HTR-8/SVneo (cell line): ENCODE results near the gene ZNF213.

Source experiments
- DNase-seq: peaks from one replicate; pipeline ENCODE4 v3.0.0; 2011; ENCODE audit warnings: low spot score, mixed read lengths; ENCODE audit not compliant: insufficient read length
- FAIRE-seq: peaks from 2 replicates; lab custom pipeline; 2011; peaks lifted over from hg19 to GRCh38; lab: Jason Lieb, UNC

The ZNF213 gene

GRCh38 chr16:3101018-3101840, 33.6 kb upstream of the ZNF213 start:
- FAIRE-seq (no peak), DNase-seq (peak; percentile 44)

- FAIRE-seq: no peak
- no peak for DNase-seq
Measured at GRCh38 chr16:3101841-3102470, 32.9 kb upstream of the ZNF213 start.

GRCh38 chr16:3106205-3106928, 28.5 kb upstream of the ZNF213 start:
- FAIRE-seq: peak; percentile 13

GRCh38 chr16:3112058-3112880, 22.6 kb upstream of the ZNF213 start, which contains the start of gene ZNF205:
ZNF205 (plus strand) TSS chr16:3112586; CDS start chr16:3113431, 845 bp downstream.
- DNase-seq (peak; percentile 88), FAIRE-seq (no peak)

More at GRCh38 chr16:3106205-3106928, 28.5 kb upstream of the ZNF213 start:
- peak; percentile 95 for DNase-seq

- DNase-seq: no peak
- FAIRE-seq: no peak
Measured at GRCh38 chr16:3112881-3113574, 21.8 kb upstream of the ZNF213 start.

- FAIRE-seq: no peak
Measured at GRCh38 chr16:3113765-3114479, 20.9 kb upstream of the ZNF213 start.

GRCh38 chr16:3115003-3115402, 19.8 kb upstream of the ZNF213 start:
- no peak for FAIRE-seq
- no peak for DNase-seq

More at GRCh38 chr16:3113765-3114479, 20.9 kb upstream of the ZNF213 start:
- no peak for DNase-seq

- no peak for FAIRE-seq
Measured at GRCh38 chr16:3115561-3115960, 19.3 kb upstream of the ZNF213 start.

GRCh38 chr16:3118204-3118790, 16.5 kb upstream of the ZNF213 start:
- DNase-seq (no peak), FAIRE-seq (no peak)

More at GRCh38 chr16:3115561-3115960, 19.3 kb upstream of the ZNF213 start:
- no peak for DNase-seq

GRCh38 chr16:3118846-3119245, 16.0 kb upstream of the ZNF213 start:
- DNase-seq: no peak
- FAIRE-seq: no peak

GRCh38 chr16:3119286-3119685, 15.5 kb upstream of the ZNF213 start:
- DNase-seq (no peak), FAIRE-seq (no peak)

GRCh38 chr16:3119701-3120408, 15.0 kb upstream of the ZNF213 start:
- no peak for DNase-seq
- no peak for FAIRE-seq

- FAIRE-seq (no peak), DNase-seq (no peak)
Measured at GRCh38 chr16:3120435-3120834, 14.4 kb upstream of the ZNF213 start.

GRCh38 chr16:3121851-3122467, 12.9 kb upstream of the ZNF213 start:
- FAIRE-seq (no peak), DNase-seq (no peak)

- no peak for DNase-seq
- no peak for FAIRE-seq
Measured at GRCh38 chr16:3122926-3123570, 11.8 kb upstream of the ZNF213 start.

- FAIRE-seq (peak; percentile 85), DNase-seq (peak; percentile 93)
Measured at GRCh38 chr16:3123986-3124886, 10.6 kb upstream of the ZNF213 start.
